Mesenchymal stem cell (in vitro differentiated cells and primary cell): ENCODE data around the gene LDB2.

ENCODE experiments used
- DNase-seq: peaks from one replicate; pipeline ENCODE4 v3.0.0-alpha.2; 2013
- H2AFZ ChIP-seq: one replicate; pipeline ENCODE4 v1.6.1; 2013; ENCODE audit warnings: low read depth, mild to moderate bottlenecking, control low read depth, inconsistent platforms, low read length, moderate library complexity
- H2AK5ac ChIP-seq: 2 replicates; pipeline ENCODE4 v1.6.1; 2013; ENCODE audit warnings: low read length, moderate library complexity, mild to moderate bottlenecking, inconsistent platforms; ENCODE audit not compliant: severe bottlenecking
- H2BK120ac ChIP-seq: one replicate; pipeline ENCODE4 v1.6.1; 2013; ENCODE audit warnings: low read depth, mild to moderate bottlenecking, inconsistent platforms, low read length, moderate library complexity
- H2BK12ac ChIP-seq, 2 experiments: one replicate each; pipeline ENCODE4 v1.6.1; 2013; ENCODE audit warnings: inconsistent platforms in 2 of 2, low read length in 2 of 2, mild to moderate bottlenecking in 2 of 2, moderate library complexity in 2 of 2, control low read depth in 1 of 2
- H2BK15ac ChIP-seq: one replicate; pipeline ENCODE4 v1.6.1; 2013; ENCODE audit warnings: mild to moderate bottlenecking, low read depth, inconsistent platforms; ENCODE audit not compliant: poor library complexity, severe bottlenecking
- H2BK5ac ChIP-seq: 2 replicates; pipeline ENCODE4 v1.6.1; 2013; ENCODE audit warnings: low read depth, mild to moderate bottlenecking, low read length, control low read depth, inconsistent platforms; ENCODE audit not compliant: poor library complexity, severe bottlenecking
- H3K14ac ChIP-seq, 2 experiments: one replicate each; pipeline ENCODE4 v1.6.1; 2013; ENCODE audit warnings: inconsistent platforms in 2 of 2, low read length in 2 of 2, control low read depth in 1 of 2, mild to moderate bottlenecking in 1 of 2, moderate library complexity in 1 of 2
- H3K18ac ChIP-seq, 2 experiments: one replicate each; pipeline ENCODE4 v1.6.1; 2013; ENCODE audit warnings: inconsistent platforms in 2 of 2, low read length in 2 of 2, control low read depth in 1 of 2, low read depth in 1 of 2, mild to moderate bottlenecking in 1 of 2
- H3K23ac ChIP-seq, 2 experiments: one replicate each; pipeline ENCODE4 v1.6.1; 2013; ENCODE audit warnings: inconsistent platforms in 2 of 2, low read length in 2 of 2, mild to moderate bottlenecking in 2 of 2, moderate library complexity in 2 of 2, control low read depth in 1 of 2
- H3K27ac ChIP-seq: 2 replicates; pipeline ENCODE4 v1.5.1; 2013; ENCODE audit warnings: mild to moderate bottlenecking, moderate library complexity, low read length, control low read depth, inconsistent platforms; ENCODE audit not compliant: poor library complexity, severe bottlenecking
- H3K27me3 ChIP-seq, 2 experiments: 2 replicates each; pipeline versions ENCODE4 v1.6.1 to v1.7.0; 2013; ENCODE audit warnings: low read length in 2 of 2, mild to moderate bottlenecking in 2 of 2, moderate library complexity in 2 of 2, control low read depth in 1 of 2, inconsistent platforms in 1 of 2; ENCODE audit not compliant: control insufficient read depth in 1 of 2, insufficient read depth in 1 of 2
- H3K36me3 ChIP-seq, 2 experiments: 2 replicates each; pipeline versions ENCODE4 v1.6.1 to v1.7.0; 2013; ENCODE audit warnings: low read length in 2 of 2, control low read depth in 1 of 2, inconsistent platforms in 1 of 2, low read depth in 1 of 2, mild to moderate bottlenecking in 1 of 2; ENCODE audit not compliant: insufficient read depth in 2 of 2, control insufficient read depth in 1 of 2
- H3K4ac ChIP-seq, 2 experiments: one replicate each; pipeline ENCODE4 v1.6.1; 2013; ENCODE audit warnings: inconsistent platforms in 2 of 2, low read length in 2 of 2, mild to moderate bottlenecking in 2 of 2, moderate library complexity in 2 of 2, control low read depth in 1 of 2, low read depth in 1 of 2
- H3K4me1 ChIP-seq: 2 replicates; pipeline ENCODE4 v1.6.1; 2013; ENCODE audit warnings: low read depth, low read length, control low read depth; ENCODE audit not compliant: control insufficient read depth, insufficient read depth
- H3K4me2 ChIP-seq: 2 replicates; pipeline ENCODE4 v1.6.1; 2013; ENCODE audit warnings: low read length, mild to moderate bottlenecking, inconsistent platforms; ENCODE audit not compliant: poor library complexity, severe bottlenecking
- H3K4me3 ChIP-seq, 2 experiments: 2 replicates each; pipeline versions ENCODE4 v1.5.1 to v1.7.0; 2013; ENCODE audit warnings: low read length in 2 of 2, mild to moderate bottlenecking in 2 of 2, control low read depth in 1 of 2, low read depth in 1 of 2; ENCODE audit not compliant: insufficient read depth in 1 of 2
- H3K79me1 ChIP-seq: replicated peaks from 2 replicates; pipeline ENCODE4 v1.6.1; 2013; ENCODE audit warnings: mild to moderate bottlenecking, control low read depth, low read length, inconsistent platforms; ENCODE audit not compliant: poor library complexity, severe bottlenecking
- H3K9ac ChIP-seq: 2 replicates; pipeline ENCODE4 v1.7.0; 2013; ENCODE audit warnings: mild to moderate bottlenecking, low read length, moderate library complexity
- H3K9me3 ChIP-seq: 2 replicates; pipeline ENCODE4 v1.7.0; 2013; ENCODE audit warnings: mild to moderate bottlenecking, low read length; ENCODE audit not compliant: control insufficient read depth
- H4K8ac ChIP-seq: one replicate; pipeline ENCODE4 v1.6.1; 2013; ENCODE audit warnings: inconsistent platforms, mild to moderate bottlenecking, low read length, moderate library complexity
- H4K91ac ChIP-seq: one replicate; pipeline ENCODE4 v1.6.1; 2013; ENCODE audit warnings: mild to moderate bottlenecking, low read length, inconsistent platforms
- WGBS: methylation state at CpG from one replicate; pipeline ENCODE4 v1.1.7; 2013; ENCODE audit warnings: mixed read lengths; 5-methylcytosine and 5-hydroxymethylcytosine counted together

LDB2 gene

GRCh38 chr4:16503421-16504100 is 394.9 kb downstream of the LDB2 start:
- Histone ChIP-seq H3K4me2 (no peak overlapping the region), H4K91ac (no peak overlapping the region), H3K18ac (no peak overlapping the region), H3K36me3 (peaks cover 0 to 81% of the 10 kb centered on the region in 2 experiments), H2BK12ac (no peak overlapping the region), H2AK5ac (no peak overlapping the region), H3K79me1 (no peaks in the 10 kb centered on the region), H3K4ac (no peak overlapping the region), H3K4me3 (no peak overlapping the region), H3K14ac (no peak overlapping the region), H3K27me3 (no peaks in the 10 kb centered on the region), H3K9ac (no peak overlapping the region), H3K4me1 (no peaks in the 10 kb centered on the region), H3K9me3 (peaks cover 8% of the 10 kb centered on the region), H2AFZ (no peak overlapping the region), H2BK5ac (no peak overlapping the region), H2BK120ac (no peak overlapping the region), H3K23ac (no peak overlapping the region), H4K8ac (no peak overlapping the region), H3K27ac (no peak overlapping the region), H2BK15ac (no peak overlapping the region)
- 92% methylated on average over 1 of the region's 4 CpGs for WGBS
- no peak for DNase-seq

DNA sequence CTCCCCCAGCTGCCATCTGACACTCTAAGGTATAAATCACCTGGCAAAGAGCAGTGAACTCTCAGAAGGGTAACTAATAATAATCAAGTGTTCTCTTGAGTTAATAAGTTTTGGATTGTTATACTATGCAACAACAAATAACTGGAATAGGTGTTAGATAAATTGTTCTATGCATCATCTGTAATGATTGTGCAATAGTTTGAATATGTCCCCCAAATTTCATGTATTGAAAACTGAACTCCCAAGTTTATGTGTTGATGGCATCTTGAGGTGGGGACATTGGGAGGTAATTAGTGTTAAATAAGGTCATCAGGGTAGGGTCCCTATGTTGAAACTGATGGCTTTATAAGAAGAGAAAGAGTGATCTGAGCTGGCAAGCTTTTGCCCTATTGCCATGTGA is 399.5 kb downstream of the LDB2 start:
- H2BK5ac ChIP-seq = no peak overlapping the region
- DNase-seq = no peak
- H2BK120ac ChIP-seq = no peak overlapping the region
- H3K14ac ChIP-seq = no peak overlapping the region
- H3K27ac ChIP-seq = no peak overlapping the region
- H3K4me1 ChIP-seq = no peaks in the 10 kb centered on the region
- no peak overlapping the region for H3K4me3 ChIP-seq
- no peak overlapping the region for H3K9ac ChIP-seq
- H2AFZ ChIP-seq = no peak overlapping the region
- no peak overlapping the region for H2AK5ac ChIP-seq
- H3K27me3 ChIP-seq = no peaks in the 10 kb centered on the region
- H3K36me3 ChIP-seq = peaks cover 0 to 36% of the 10 kb centered on the region in 2 experiments
- no peaks in the 10 kb centered on the region for H3K79me1 ChIP-seq
- H3K9me3 ChIP-seq = peaks cover 8% of the 10 kb centered on the region
- no peak overlapping the region for H4K8ac ChIP-seq
- H2BK12ac ChIP-seq = no peak overlapping the region
- no peak overlapping the region for H2BK15ac ChIP-seq
- H4K91ac ChIP-seq = no peak overlapping the region
- no peak overlapping the region for H3K4me2 ChIP-seq
- H3K4ac ChIP-seq = no peak overlapping the region
- no peak overlapping the region for H3K23ac ChIP-seq
- no peak overlapping the region for H3K18ac ChIP-seq

- no peak overlapping the region for H2BK5ac ChIP-seq
- no peaks in the 10 kb centered on the region for H3K4me1 ChIP-seq
- peak; percentile 22 for DNase-seq
- H3K9me3 ChIP-seq = peaks cover 8% of the 10 kb centered on the region
- no peak overlapping the region for H3K4me2 ChIP-seq
- H4K91ac ChIP-seq = no peak overlapping the region
- no peak overlapping the region for H3K23ac ChIP-seq
- WGBS = 90% methylated on average over 2 of the region's 3 CpGs
- no peak overlapping the region for H2AFZ ChIP-seq
- H3K79me1 ChIP-seq = no peaks in the 10 kb centered on the region
- no peak overlapping the region for H3K4me3 ChIP-seq
- H4K8ac ChIP-seq = no peak overlapping the region
- H3K18ac ChIP-seq = no peak overlapping the region
- H2BK120ac ChIP-seq = no peak overlapping the region
- H3K36me3 ChIP-seq = peaks cover 0 to 14% of the 10 kb centered on the region in 2 experiments
- no peak overlapping the region for H2AK5ac ChIP-seq
- no peak overlapping the region for H3K4ac ChIP-seq
- no peak overlapping the region for H2BK15ac ChIP-seq
- H3K9ac ChIP-seq = no peak overlapping the region
- H3K27ac ChIP-seq = no peak overlapping the region
- H3K27me3 ChIP-seq = no peaks in the 10 kb centered on the region
- no peak overlapping the region for H3K14ac ChIP-seq
- no peak overlapping the region for H2BK12ac ChIP-seq
Measured at GRCh38 chr4:16496501-16496900, 401.9 kb downstream of the LDB2 start.

- H3K18ac ChIP-seq = no peak overlapping the region
- no peak overlapping the region for H3K14ac ChIP-seq
- no peak overlapping the region for H4K91ac ChIP-seq
- no peaks in the 10 kb centered on the region for H3K4me1 ChIP-seq
- H2BK5ac ChIP-seq = no peak overlapping the region
- no peak overlapping the region for H3K9ac ChIP-seq
- no peaks in the 10 kb centered on the region for H3K27me3 ChIP-seq
- H4K8ac ChIP-seq = no peak overlapping the region
- DNase-seq = no peak
- H3K4me3 ChIP-seq = no peak overlapping the region
- H2AFZ ChIP-seq = no peak overlapping the region
- H2BK15ac ChIP-seq = no peak overlapping the region
- H3K9me3 ChIP-seq = no peaks in the 10 kb centered on the region
- no peak overlapping the region for H3K23ac ChIP-seq
- no peak overlapping the region for H2BK120ac ChIP-seq
- no peak overlapping the region for H2AK5ac ChIP-seq
- H3K4me2 ChIP-seq = no peak overlapping the region
- no peak overlapping the region for H3K4ac ChIP-seq
- WGBS = 77% methylated on average over 4 of the region's 4 CpGs
- no peaks in the 10 kb centered on the region for H3K36me3 ChIP-seq
- H3K79me1 ChIP-seq = no peaks in the 10 kb centered on the region
- H3K27ac ChIP-seq = no peak overlapping the region
- no peak overlapping the region for H2BK12ac ChIP-seq
Measured at GRCh38 chr4:16492872-16493271, 405.6 kb downstream of the LDB2 start.
